Hepatocyte (in vitro differentiated cells): ENCODE data around the gene DENND4A.

Experiments used
- EZH2phosphoT487 ChIP-seq: fragments of 200-600 bp; sonication (generic); IDR thresholded peaks from one replicate; pipeline ENCODE4 v1.6.1; 2018; ENCODE audit warnings: antibody characterized with exemption, mild to moderate bottlenecking, low read depth, moderate library complexity; ENCODE audit not compliant: unreplicated experiment, severe bottlenecking
- TF ChIP-seq, protein P1 (sequence below): fragments of 200-600 bp; sonication (generic); IDR thresholded peaks from 2 replicates; pipeline ENCODE4 v1.5.1; 2016; ENCODE audit warnings: antibody characterized with exemption, mild to moderate bottlenecking; ENCODE audit not compliant: poor library complexity

DNA sequence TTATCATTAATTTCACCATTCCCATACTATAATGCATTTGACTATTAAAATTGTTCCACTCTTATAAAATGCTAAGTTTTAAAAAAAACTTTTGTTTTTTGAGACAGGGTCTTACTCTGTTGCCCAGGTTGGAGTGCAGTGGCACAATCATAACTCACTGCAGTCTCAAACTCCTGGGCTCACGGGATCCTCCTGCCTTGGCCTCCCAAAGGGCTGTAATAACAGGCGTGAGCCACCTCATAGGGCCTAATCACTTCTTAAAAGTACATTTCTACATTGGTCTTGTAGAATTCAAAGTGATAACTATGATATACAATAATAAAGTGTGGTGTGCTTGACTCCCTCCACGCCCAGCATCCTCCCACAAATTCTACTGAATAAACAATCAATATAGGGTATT lies 3.0 kb downstream of the DENND4A start:
- TF ChIP-seq, protein P1, sequence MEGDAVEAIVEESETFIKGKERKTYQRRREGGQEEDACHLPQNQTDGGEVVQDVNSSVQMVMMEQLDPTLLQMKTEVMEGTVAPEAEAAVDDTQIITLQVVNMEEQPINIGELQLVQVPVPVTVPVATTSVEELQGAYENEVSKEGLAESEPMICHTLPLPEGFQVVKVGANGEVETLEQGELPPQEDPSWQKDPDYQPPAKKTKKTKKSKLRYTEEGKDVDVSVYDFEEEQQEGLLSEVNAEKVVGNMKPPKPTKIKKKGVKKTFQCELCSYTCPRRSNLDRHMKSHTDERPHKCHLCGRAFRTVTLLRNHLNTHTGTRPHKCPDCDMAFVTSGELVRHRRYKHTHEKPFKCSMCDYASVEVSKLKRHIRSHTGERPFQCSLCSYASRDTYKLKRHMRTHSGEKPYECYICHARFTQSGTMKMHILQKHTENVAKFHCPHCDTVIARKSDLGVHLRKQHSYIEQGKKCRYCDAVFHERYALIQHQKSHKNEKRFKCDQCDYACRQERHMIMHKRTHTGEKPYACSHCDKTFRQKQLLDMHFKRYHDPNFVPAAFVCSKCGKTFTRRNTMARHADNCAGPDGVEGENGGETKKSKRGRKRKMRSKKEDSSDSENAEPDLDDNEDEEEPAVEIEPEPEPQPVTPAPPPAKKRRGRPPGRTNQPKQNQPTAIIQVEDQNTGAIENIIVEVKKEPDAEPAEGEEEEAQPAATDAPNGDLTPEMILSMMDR = no peak
- no peak for TF ChIP-seq EZH2phosphoT487
